HG02870 (cell line): ENCODE results near the gene SLC48A1.

Experiments used
- ATAC-seq: cut with Tn5 transposase; IDR thresholded peaks from one replicate; pipeline ENCODE4 v1.9.1; 2021; ENCODE audit warnings: mild to moderate bottlenecking, moderate library complexity; ENCODE audit not compliant: unreplicated experiment

SLC48A1 gene

GRCh38 chr12:47789712-47790489, 16.9 kb downstream of the SLC48A1 start:
- ATAC-seq: no peak

- ATAC-seq: no peak
These were observed 17.8 kb downstream of the SLC48A1 start for GRCh38 chr12:47790676-47791350.

- no peak for ATAC-seq
These were observed 18.3 kb downstream of the SLC48A1 start for GRCh38 chr12:47791351-47791746.

- ATAC-seq: no peak
These were observed 18.8 kb downstream of the SLC48A1 start for GRCh38 chr12:47791874-47792273.

GRCh38 chr12:47793015-47793681, 20.1 kb downstream of the SLC48A1 start:
- no peak for ATAC-seq

GRCh38 chr12:47794679-47795078, 21.6 kb downstream of the SLC48A1 start:
- ATAC-seq: no peak

- no peak for ATAC-seq
These were observed 22.2 kb downstream of the SLC48A1 start for GRCh38 chr12:47795121-47795813.

- no peak for ATAC-seq
These were observed 22.9 kb downstream of the SLC48A1 start for GRCh38 chr12:47795814-47796411.

GRCh38 chr12:47797441-47797840, 24.4 kb downstream of the SLC48A1 start:
- ATAC-seq: no peak

GRCh38 chr12:47798382-47798948, 25.4 kb downstream of the SLC48A1 start:
- no peak for ATAC-seq

GRCh38 chr12:47799357-47799955, 26.4 kb downstream of the SLC48A1 start:
- ATAC-seq: no peak

GRCh38 chr12:47800582-47800981, 27.5 kb downstream of the SLC48A1 start:
- ATAC-seq: no peak

- no peak for ATAC-seq
These were observed 28.3 kb downstream of the SLC48A1 start for GRCh38 chr12:47801170-47801903.

- no peak for ATAC-seq
These were observed 28.8 kb downstream of the SLC48A1 start for GRCh38 chr12:47801904-47802246.

GRCh38 chr12:47802312-47802711, 29.3 kb downstream of the SLC48A1 start:
- ATAC-seq: no peak

- ATAC-seq: no peak
These were observed 30.3 kb downstream of the SLC48A1 start for GRCh38 chr12:47803191-47803875.

GRCh38 chr12:47804171-47804570, 31.1 kb downstream of the SLC48A1 start:
- no peak for ATAC-seq

- ATAC-seq: no peak
These were observed 32.4 kb downstream of the SLC48A1 start for GRCh38 chr12:47805417-47805816.

GRCh38 chr12:47807338-47807737, 34.3 kb downstream of the SLC48A1 start:
- ATAC-seq: no peak
